Stimulated activated CD4-positive, alpha-beta T cell treated with anti-CD3 and anti-CD28 coated beads, Interleukin-4, amount 100 ng/mL, for 4 hours (primary cell): Measurements from ENCODE around the gene ATP13A4.
"Not testable (repeated sequence)": the region's sequence is repeated elsewhere in the genome, so short reads cannot be mapped to it uniquely, and the experiment has no call there.

Experiments used
- DNase-seq, 2 experiments: peaks; one replicate each; pipeline ENCODE4 v3.0.0-alpha.2; 2020

The ATP13A4 gene

DNA sequence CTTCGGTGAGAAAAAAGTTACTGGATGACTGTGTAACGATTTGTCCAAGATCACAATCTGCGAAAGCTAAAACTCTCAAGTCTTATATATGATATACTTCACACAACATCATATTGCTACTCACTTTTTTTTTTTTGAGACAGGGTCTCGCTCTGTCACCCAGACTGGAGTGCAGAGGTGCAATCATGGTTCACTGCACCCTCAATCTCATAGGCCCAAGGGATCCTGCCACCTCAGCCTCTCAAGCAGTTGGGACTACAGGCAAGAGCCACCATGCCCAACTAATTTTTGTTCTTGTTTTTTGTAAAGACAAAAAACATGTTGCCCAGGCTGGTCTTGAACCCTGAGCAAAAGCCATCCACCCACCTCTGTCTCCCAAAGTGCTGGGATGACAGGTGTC, 5.4 kb upstream of the ATP13A4 start:
- no peak for DNase-seq

DNA sequence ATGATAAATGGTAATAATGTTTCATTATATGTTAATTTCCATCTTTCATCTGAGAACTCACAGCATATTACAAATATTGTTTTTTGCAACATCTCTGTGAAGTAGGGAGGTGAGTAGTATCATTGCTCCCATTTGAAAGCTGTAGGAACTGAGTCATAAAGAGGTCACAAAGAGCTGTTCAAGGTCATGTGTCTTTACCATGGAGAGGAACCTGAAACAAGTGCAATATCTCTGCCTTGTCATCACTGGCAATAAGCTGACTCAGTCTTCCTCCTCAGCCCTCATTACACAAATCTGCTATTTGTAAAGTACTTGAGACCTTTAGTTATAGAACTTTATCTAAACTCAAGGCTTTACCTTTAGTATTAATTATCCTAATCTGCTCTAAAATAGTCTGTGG, 4.4 kb upstream of the ATP13A4 start:
- DNase-seq = no peak

DNA sequence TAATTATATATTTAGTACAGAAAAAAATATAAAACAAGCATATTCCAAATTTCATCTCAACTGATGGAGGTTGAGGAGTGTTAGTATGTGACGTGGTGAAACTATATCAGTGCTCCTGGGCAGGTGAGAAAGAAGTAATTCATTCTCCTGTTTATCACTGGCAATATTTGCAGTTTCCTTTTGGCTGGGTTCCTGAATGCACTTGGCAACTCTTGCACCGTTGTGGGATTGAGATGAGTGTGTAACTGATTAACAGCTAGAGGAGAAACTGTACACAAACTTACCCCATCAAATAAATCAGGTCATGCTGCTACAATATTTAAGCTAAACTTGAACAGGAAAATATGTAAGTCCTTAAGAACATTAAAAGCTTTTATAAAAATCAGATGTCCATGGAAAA, 2.1 kb upstream of the ATP13A4 start:
- DNase-seq = no peak

DNA sequence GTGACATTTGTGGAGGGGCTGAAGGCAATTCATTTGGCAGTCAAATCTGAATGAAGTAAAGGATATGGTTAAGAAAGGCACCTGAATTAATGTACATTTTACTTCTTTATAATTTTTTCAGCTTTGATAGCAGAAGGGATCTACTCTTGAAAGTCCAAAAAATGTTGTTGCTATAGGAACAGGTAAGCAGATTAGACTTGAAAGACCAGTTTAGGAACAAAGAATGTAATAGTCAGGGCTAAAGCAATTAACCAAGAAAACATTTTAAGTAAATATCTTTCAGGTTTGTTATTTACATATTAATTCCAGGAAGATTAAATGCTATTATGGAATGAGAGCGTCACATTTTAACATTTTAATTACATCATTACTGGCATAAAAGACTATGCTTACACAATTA, 1.1 kb downstream of the ATP13A4 start:
- DNase-seq = no peak

DNA sequence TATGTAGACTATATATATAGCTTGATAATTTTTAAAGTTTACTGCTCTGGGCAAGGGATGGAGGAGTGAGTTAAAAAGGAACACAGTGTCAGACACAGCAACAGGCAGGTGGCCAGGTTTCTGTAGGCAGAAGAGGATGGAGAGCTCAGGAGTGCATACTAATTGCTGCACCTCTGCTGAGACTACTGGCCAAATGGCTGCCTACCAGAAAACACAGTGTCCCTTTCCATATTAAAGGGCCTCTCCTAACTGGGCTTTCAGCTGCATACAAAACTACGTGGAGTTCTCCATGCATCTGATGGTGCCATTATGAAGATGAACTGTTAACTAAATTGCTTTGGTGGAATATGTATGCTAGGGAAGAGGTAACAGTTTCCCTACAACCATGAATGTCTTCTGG, 1.8 kb downstream of the ATP13A4 start:
- DNase-seq = no peak

DNA sequence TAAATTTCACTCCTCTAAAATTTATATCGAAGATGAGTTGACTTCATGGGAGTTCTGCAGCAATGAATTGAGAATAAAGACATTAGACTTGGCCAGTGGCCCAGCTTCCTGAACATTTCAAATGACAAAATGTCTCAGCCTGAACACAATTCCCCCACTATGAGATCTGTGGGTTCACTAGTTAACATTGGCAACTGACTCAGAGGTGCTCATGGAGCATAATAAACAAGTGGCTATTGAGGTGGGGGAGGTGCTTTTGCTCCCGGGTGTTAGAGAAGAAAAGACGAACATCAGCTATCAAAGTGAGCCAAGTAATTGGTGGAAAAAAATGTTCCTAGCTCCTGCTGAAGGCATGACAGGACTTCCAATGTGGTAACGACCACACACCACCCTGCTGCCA, 6.3 kb downstream of the ATP13A4 start:
- no peak for DNase-seq

DNA sequence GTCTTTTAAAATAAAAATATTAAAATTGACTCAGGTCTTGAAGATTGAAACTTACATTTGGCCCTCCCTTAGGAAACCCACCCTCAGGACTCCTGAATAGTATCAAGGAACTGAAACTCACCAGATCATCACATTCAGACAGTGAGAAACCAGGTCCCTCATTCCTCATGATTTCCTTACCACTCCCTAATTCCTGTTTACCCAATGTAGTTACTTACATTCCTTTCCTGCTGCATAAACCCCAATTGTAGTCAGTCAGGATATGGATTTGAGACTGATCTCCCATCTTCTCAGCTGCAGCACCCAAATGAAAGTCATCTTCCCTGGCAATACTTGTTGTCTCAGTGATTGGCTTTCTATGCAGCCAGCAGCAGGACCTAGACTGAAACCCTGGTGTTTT, 8.6 kb downstream of the ATP13A4 start:
- no peak for DNase-seq

DNA sequence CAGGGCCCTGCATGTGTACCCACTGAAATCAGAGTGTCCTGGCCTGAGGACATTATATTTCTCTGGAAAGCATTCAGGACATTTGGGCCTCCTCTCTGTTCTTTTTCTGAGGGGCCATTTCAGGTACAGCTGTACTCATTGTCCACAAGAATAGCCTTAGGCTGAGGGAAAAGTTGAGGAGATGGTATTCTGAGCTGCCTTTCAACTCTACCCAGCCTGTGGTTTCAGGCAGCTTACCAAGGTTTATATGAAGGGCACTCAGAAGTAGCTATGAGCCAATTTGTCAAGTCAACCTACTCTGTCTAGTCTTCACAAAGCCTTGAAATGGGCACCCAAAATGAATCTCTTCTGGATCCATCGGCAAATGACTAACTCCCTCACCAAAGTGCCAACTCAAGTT, 9.4 kb downstream of the ATP13A4 start:
- no peak for DNase-seq

DNA sequence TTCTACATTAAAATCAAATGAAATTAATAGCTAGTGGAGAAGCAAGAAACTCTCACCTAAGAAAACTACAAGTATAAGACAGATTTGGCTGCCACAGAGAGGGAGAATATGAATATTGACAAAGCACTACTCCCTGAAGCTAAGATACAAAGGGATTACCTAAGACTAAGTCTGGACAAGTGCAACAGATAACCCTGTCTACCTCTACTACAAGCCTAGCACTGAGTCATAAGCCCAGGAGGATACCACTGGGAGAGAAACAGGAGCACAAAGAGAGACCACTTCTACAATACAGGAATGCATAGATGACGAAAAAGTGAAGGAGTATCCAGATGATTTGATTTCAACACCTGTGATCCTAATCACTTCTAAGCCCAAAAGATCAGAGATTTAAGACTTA, 10.4 kb downstream of the ATP13A4 start:
- DNase-seq = no peak

DNA sequence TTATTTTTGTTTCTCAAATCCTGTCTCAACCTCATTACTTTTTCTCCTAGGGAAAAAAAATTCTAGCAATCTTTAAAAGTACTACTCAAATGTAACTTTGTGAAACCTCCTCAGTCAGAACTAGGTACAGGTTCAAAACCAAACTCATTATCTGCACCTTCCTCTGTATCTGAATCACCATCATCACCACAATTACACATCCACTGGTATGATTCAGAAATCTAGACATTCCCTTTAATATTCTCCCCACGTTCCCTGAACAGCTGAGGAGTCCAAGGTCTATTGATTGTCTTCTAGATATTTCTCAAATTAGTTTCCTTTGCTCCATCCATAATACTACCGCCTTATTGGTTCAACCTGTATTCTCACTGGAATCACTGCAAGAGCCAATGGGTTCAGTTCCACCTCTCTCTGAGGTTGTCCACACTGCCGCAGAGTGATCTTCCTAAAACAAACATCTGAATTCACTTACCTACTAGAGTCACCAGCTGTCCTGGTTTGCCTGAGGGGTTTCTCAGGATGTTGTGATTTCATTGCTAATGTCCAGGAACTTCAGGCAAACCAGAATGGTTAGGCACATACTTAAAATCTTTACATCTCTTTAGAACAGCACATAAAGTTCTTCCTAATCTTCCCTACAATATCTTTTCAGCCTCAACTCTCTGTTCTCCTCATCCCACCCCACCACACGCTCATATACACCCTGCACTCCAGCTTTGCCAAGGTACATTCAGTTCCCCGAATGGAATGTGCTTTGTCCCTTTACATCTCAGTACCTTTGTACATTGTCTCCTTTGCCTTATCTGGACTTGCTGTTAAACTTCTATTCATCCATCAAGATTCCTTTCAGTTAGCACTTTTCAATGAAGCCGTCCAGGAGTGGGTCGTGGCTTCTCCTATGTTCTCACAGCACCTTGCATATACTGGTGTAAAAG, 24.2 kb downstream of the ATP13A4 start:
- DNase-seq = no peak

DNA sequence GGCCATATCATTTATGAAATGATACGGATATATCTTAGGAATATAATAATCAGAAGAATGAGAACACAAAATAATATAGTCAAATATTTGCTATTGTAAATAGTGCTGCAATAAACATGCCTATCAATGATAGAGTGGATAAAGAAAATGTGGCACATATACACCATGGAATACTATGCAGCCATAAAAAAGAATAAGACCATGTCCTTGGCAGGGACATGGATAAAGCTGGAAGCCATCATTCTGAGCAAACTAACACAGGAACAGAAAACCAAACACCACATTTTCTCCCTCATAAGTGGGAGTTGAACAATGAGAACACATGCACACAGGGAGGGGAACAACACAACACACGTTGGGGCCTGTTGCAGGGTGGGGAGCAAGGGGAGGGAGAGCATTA, 28.6 kb downstream of the ATP13A4 start:
- DNase-seq = not testable (repeated sequence)

DNA sequence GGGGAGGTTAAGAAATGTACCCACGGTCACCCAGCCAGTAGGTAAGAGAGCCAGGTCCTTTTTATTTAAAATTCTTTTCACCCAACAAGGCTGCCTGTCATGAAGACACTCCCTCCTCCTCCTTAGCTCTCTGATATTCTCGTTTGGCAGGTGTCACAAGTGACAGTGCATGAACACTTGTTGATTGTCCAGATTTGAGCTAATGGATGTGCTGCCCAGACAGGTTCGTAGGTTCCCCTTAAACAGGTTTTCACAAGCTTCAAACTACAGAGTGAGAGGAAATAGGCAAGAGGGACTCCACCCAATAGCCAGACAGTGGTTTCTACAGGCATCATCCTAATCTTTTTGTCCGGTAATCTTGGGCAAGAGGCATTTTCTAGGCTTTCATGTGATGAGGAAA, 32.2 kb downstream of the ATP13A4 start:
- DNase-seq = no peak

DNA sequence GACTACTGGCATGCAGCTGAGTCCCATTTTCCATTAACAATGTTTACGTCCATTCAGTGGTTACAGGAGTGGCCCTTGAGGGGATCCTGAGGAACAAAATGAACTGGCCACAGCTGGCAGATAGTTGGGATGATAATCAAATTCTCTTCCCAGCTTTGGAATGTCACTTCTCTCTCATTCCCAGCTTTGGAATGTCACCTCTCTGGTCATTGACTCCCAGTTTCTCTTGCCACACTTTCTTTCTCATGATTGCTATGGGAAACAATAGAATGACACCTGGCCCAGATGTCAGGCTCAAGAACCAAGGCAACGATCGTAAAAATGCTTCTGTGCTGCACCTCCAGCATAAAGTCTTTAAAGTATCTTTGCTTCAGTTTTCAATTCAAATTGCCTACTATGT, 34.0 kb downstream of the ATP13A4 start:
- no peak for DNase-seq

DNA sequence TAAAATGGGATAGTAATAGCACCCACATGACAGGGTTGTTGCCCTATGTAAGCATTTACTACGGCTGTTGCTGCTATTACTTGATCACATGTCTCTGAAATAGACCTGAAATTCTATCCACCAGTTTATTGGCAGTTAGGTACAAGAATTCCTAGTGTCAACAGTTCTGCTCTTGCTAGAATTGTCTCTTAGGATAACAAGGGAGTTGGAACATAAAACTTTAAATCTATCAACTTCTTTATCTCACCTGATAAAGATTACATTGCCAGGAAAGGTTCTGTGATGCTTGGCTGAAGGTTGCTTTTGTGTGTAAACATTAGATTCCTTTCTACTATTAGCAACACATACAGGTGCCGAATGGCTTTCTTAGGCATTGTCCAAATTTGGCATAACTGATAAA, 38.7 kb downstream of the ATP13A4 start:
- no peak for DNase-seq

DNA sequence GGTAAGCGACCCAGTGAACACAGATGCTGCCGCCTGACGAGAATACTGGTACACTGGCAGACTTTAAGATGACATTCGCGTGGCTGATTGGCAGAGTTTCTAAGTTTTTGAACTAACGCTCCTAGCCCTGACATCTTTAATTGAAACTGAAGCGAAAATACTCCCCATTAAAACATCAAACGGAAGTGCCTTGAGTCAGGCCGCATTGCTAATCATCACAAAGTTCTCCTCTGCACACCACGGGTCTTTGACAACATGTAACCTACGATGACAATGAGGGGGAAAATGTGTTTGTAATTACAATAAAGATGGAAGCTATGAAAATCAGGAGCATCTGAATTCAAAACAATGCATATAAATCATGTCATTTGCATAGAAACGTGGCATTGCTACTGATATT, 44.5 kb downstream of the ATP13A4 start:
- DNase-seq = no peak

DNA sequence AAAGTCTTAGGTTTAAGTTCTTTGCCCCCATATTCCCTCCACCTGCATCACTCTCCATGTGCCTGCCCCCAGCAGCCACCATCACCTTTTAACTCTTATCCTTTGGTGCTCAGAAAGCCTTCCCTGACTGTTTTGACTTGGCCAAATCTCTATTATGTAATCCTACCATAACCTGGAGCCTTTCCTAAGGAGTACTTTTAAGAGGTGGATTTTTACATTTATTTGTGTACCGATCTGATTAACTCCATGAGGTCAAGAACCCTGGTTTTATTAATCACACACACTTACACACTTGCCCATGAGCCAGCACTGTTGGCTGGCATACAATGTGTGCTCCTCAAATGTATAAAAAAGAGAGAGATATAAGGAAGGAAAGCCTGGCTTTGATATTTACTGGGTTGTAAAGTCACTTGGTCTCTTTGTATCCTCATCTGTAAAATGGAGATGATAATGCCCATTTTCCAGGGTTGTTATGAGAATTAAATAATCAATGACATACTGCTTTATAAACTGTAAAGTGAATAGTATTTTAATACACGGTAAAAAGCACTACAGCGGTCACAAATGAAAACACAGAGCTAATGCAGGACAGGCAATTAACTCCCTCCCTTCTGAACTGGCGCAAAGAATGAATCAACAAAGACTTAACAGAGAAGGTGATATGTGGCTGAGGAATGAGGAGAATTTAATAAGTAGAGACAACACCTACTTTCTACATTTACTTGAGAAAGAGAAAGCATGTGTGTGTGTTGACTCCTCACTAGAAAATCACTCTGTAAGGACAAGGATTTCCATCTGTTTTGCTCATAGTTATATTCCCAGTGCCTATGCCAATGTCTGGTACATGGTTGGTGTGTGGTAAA, 45.4 kb downstream of the ATP13A4 start:
- no peak for DNase-seq

DNA sequence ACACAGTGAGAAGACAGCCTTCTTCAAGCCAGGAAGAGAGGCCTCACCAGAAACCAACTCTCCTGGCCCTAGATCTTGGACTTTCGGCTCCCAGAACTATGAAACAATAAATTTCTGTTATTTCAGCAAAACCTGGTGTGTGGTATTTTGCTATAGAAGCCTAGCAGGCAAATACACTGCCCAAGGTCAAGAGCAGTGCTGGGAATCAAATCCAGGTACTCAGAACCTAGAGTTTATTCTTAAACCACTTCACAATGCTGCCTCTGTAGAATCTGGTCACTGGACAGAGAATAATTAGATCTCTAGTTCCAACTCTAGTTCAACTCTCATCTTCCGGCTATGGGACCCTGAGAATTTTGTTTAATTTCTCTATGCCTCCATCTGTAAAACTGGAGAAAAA, 46.6 kb downstream of the ATP13A4 start:
- no peak for DNase-seq

DNA sequence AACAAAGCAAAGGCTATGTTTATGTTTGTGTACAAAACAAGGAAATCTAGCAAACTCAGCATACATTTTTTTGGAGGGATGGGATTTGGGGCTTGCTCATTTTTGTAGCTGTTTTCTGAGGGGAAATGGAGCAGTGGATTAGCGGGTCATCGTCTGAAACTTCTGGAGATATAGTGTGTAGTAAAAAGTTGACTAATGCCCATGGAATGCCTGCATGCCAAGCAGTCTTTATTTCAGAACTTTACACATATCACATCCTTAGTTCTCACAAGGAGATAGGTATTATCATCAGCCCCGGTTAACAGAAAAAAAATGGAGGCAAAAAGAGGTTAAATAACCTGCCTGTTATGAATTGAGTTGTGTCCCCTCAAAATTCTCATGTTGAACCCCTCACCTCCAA, 47.1 kb downstream of the ATP13A4 start:
- DNase-seq = no peak

DNA sequence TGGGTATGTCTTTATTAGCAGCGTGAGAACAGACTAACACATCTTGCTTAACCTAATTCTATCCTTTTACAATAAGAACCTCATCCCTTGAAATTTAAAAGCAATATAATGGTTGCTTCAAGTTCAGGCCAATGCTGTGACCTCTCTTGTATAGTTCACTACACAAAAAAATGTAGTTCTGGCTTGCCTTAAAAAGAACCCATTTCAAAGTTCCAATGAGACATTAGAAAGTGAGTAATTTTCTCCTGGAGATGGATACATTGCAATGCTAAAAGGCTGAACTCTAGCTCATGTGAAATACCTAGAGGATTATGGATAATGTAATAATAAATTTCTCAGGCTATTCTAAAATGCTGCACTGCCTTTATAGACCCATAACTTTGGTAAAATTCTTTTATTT, 47.8 kb downstream of the ATP13A4 start:
- no peak for DNase-seq

DNA sequence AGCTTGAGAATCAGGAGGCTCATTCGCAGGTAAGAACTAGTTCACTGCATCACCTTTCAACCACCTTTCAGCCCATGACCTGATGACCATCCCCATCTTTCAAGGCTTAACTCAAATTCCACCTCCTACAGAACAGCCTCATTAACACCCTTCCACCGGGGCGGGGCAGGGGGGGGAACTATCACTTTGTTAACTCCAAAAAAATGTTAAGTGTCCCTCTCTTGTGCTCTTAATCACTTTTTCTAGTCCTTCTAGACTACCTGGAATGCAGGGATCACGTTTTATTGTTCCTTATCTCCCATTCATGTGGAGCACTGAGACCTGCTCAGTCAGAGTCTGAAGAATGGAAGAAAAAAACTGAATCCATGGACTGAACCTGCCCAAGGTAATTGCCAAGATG, 51.8 kb downstream of the ATP13A4 start:
- DNase-seq = no peak

DNA sequence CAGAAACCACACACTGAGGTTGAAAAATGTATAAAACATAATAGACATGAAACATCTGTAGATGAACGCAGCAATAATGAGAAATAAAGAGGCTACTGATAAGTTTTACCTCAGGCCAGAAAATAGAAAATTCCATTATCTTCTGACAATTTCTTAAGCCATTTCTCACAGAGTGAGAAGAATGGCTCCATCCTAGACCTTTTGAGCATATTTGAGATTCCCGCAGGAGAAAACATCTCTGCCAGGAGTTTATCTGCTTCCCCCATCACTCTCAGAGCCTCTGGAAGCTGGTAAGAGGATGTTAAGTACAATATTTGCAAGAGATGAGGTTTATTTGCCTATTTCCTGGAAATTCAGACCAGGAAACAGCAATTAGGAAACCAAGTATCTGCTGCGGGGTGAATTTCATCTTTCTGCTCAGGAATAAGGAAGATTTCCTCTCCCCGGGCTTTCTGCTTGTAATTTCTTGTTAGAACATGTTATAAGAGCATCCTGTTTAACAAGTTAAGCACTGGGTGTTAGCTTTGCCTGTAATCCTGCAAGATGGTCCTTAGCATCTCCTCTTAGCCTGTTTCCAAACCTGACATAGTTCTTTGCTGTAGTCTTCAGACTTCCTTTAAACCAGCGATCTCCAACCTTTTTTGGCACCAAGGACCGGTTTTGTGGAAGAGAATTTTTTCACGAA, 54.8 kb downstream of the ATP13A4 start:
- no peak for DNase-seq

DNA sequence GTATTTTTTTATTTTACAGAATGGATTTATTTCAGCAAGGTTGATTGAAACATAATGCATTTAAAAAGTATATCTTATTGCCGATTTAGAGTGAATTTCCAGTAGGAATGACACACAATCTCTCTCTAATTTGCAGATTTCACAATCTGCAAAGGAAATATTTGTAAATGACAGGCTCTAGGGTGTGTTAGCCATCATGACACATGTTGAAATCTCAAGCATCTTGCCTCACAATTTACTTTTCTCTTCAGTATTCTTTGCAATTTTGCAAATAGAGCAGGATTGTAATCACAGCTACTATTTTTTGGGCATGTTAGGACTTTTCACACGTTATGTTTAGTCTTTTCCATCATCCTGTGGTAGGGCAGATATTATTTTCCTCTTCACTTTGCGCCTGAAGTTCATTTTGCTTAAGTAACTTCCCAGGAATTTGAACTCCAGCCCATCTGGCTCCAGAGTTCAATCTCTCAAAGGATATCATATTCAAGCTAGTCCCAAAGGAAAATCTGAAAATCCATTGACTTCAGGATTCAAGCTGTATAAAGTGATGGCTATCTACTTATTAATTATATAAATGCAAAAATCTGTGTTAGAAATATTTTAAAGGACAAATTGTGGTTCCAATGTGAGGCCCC, 55.4 kb downstream of the ATP13A4 start:
- DNase-seq = no peak

DNA sequence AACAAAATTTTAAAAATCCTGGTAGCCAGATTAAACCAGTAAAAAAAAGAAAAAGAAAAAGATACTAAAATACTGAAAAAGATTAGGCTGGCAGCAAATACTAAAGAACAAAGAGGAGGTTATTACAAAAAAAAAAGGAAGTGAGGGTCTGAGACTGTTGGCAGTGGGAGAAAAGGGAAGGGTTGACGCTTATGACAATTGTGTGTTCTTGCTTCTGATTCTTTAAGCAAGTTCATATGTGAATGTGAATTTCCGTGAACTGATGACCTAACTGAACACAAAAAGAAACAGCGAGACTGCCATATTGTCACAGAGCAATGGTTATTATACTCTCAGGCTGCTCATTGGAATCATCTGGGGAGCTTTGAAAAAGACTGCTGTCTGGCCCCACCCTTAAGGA, 56.5 kb downstream of the ATP13A4 start:
- no peak for DNase-seq
